ENCODE data around the gene ASCC2.

The ASCC2 gene

GRCh38 chr22:29814003-29814402 is 24.1 kb downstream of the ASCC2 start:
- DNase-seq (ENCODE audit: low read depth): no peak
- H3K4me3 ChIP-seq (ENCODE audit: control insufficient read depth, low read depth, low read length): no peak overlapping the region
- no peak for TF ChIP-seq CTCF (IDR thresholded peaks at IDR 0.05; ENCODE audit: control insufficient read depth, insufficient read depth, low read depth, low read length, missing control alignments)

- no peak for DNase-seq (ENCODE audit: low read depth)
- no peak overlapping the region for H3K4me3 ChIP-seq (ENCODE audit: control insufficient read depth, low read depth, low read length)
- no peak for TF ChIP-seq CTCF (IDR thresholded peaks at IDR 0.05; ENCODE audit: control insufficient read depth, insufficient read depth, low read depth, low read length, missing control alignments)
These were observed 24.5 kb downstream of the ASCC2 start for GRCh38 chr22:29813563-29813962.

- no peak overlapping the region for H3K4me3 ChIP-seq (ENCODE audit: control insufficient read depth, low read depth, low read length)
- TF ChIP-seq CTCF (IDR thresholded peaks at IDR 0.05; ENCODE audit: control insufficient read depth, insufficient read depth, low read depth, low read length, missing control alignments): no peak
- DNase-seq (ENCODE audit: low read depth): no peak
These were observed 24.9 kb downstream of the ASCC2 start for GRCh38 chr22:29813126-29813525.

- H3K4me3 ChIP-seq (ENCODE audit: control insufficient read depth, low read depth, low read length): no peak overlapping the region
- DNase-seq (ENCODE audit: low read depth): no peak
- no peak for TF ChIP-seq CTCF (IDR thresholded peaks at IDR 0.05; ENCODE audit: control insufficient read depth, insufficient read depth, low read depth, low read length, missing control alignments)
These were observed 26.7 kb downstream of the ASCC2 start for GRCh38 chr22:29811377-29811776.

GRCh38 chr22:29810216-29810615 is 27.9 kb downstream of the ASCC2 start:
- no peak for DNase-seq (ENCODE audit: low read depth)
- H3K4me3 ChIP-seq (ENCODE audit: control insufficient read depth, low read depth, low read length): no peak overlapping the region
- TF ChIP-seq CTCF (IDR thresholded peaks at IDR 0.05; ENCODE audit: control insufficient read depth, insufficient read depth, low read depth, low read length, missing control alignments): no peak

GRCh38 chr22:29806196-29806595 is 31.9 kb downstream of the ASCC2 start:
- no peak for DNase-seq (ENCODE audit: low read depth)
- no peak for TF ChIP-seq CTCF (IDR thresholded peaks at IDR 0.05; ENCODE audit: control insufficient read depth, insufficient read depth, low read depth, low read length, missing control alignments)
- no peak overlapping the region for H3K4me3 ChIP-seq (ENCODE audit: control insufficient read depth, low read depth, low read length)

GRCh38 chr22:29804985-29805384 is 33.1 kb downstream of the ASCC2 start:
- no peak for DNase-seq (ENCODE audit: low read depth)
- H3K4me3 ChIP-seq (ENCODE audit: control insufficient read depth, low read depth, low read length): no peak overlapping the region
- TF ChIP-seq CTCF (IDR thresholded peaks at IDR 0.05; ENCODE audit: control insufficient read depth, insufficient read depth, low read depth, low read length, missing control alignments): no peak

Data from AG09309 (cell line).